Camera-type eye (tissue), 1 donor: Measurements from ENCODE around the gene NREP. TPM values are rescaled to one million over a fixed set of nuclear protein-coding genes. Genes with fewer than 3 reads are reported as not detected.

Experiments
- total RNA-seq: library from RNA; depleted of rRNA; stranded (reverse); fragments of >200 nt; gene quantifications from one replicate; pipeline ENCODE4 v1.2.3, GENCODE V29; 2014

Gene NREP
- total RNA-seq, result 651 TPM

GRCh38 chr5:111756581-111757354, at the start of gene NREP:
TSS of gene NREP (minus strand) at chr5:111757194. CDS start at chr5:111755772, 1,422 bp downstream.

Other genes with a start within 250 kb of the NREP start
- 36.1 TPM for gene STARD4, start 244.7 kb downstream of the NREP start, total RNA-seq